ENCODE measurements around the gene ROPN1.

DNA sequence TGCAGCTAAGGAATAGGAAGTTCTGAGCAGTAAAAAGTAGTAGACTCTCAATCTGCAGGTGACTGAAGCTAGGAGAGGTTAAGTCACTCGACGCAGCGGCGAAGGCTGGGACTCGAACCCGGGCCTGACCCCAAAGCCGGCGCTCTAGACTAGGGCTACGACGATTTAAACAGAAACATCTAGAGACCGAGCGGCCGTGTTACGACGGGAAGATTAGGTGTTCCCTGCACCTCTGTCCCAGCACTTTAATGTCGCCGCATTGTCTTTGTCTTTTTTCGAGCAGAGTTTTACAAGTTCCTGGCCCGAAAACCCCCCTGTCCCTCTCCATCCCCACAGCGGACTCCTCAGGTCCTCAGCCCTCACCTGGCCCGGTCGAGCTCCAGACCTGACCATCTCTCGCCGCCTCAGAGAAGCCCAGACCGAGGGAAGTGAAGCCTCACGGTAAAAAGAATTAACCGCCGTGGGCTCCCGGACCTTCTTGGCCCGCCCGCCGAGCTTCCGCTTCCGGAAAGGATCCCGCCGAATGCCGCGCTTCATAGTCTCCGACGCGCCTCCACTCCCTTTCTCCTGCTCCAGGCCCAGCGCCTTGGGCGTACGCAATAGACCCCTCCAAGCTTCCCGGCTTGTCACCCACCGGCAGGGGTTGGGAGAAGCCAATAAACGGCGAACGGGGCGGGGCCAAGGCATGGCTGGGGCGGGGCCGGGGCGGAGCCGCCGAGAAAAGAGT is 31.0 kb downstream of the ROPN1 start, which contains the start of gene CCDC14:
- TF ChIP-seq, protein P1, sequence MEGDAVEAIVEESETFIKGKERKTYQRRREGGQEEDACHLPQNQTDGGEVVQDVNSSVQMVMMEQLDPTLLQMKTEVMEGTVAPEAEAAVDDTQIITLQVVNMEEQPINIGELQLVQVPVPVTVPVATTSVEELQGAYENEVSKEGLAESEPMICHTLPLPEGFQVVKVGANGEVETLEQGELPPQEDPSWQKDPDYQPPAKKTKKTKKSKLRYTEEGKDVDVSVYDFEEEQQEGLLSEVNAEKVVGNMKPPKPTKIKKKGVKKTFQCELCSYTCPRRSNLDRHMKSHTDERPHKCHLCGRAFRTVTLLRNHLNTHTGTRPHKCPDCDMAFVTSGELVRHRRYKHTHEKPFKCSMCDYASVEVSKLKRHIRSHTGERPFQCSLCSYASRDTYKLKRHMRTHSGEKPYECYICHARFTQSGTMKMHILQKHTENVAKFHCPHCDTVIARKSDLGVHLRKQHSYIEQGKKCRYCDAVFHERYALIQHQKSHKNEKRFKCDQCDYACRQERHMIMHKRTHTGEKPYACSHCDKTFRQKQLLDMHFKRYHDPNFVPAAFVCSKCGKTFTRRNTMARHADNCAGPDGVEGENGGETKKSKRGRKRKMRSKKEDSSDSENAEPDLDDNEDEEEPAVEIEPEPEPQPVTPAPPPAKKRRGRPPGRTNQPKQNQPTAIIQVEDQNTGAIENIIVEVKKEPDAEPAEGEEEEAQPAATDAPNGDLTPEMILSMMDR (IDR thresholded peaks at IDR 0.05; ENCODE audit: low read length), result no peak
- no peak for TF ChIP-seq EZH2 (optimal IDR thresholded peaks at IDR 0.05; ENCODE audit: low read depth, low read length)
